ENCODE measurements around the gene PAK2. TPM values are rescaled to one million over a fixed set of nuclear protein-coding genes. Genes with fewer than 3 reads are reported as not detected.

The PAK2 gene
- total and polyA plus RNA-seq, 2 of the 4 experiments (the other 2 are of a cell fraction), result 31.8 to 36.0 TPM

DNA sequence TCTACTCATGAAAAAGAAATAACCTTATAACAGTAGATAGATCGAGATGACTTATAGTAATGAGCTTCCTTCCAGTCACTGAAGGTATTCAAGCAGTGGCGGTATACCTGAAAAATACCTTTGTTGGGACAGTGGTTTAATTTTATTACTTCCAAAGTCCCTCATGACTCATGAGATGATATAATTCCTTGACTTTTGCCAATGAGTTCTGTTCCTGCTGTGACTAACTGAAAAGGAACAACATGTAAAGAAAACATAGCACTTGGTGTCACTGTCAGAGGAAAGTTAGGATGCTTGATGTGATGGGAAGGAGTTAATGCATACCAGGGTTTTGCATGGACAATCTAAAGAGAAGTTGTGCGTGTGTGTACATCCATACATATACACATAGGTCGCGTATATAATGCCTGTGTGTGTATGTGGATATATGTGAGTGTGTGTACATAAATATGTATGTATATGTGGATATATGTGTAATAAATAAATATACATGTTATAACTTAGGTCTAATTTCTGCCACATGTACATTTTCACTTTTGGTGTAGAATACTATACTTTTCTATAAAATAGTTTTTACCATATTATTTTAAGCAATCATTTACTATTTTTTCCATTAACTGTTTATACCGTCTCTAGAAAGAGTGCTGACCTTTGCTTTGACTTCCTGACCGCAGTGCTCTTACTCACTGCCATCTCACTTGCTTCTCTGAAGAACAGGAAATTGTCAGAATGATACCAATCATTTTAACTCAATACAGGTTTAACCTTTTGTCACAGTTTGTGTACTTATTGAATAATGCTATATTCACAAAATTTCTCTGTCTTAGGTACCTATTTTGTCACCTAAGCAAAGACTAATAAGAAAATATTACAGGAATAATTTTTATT, 12.6 kb upstream of the PAK2 start:
- Histone ChIP-seq H2AFZ (replicated peaks; ENCODE audit: low read length, poor library complexity) (no peak overlapping the region), H3K9ac (ENCODE audit: low read depth, low read length) (no peak overlapping the region), H3K36me3 (ENCODE audit: control insufficient read depth, insufficient read depth, low read length) (no peaks in the 10 kb centered on the region), H3K4me2 (ENCODE audit: low read depth, low read length) (no peak overlapping the region), H2BK20ac (ENCODE audit: low read depth, low read length) (no peak overlapping the region), H3K9me3 (ENCODE audit: control insufficient read depth, insufficient read depth, low read length) (no peaks in the 10 kb centered on the region), H4K91ac (ENCODE audit: insufficient read depth, low read depth, low read length) (no peak overlapping the region), H4K20me1 (ENCODE audit: insufficient read depth, low read length) (no peaks in the 10 kb centered on the region; the same call in 1 of the 2 replicates), H3K56ac (ENCODE audit: extremely low read depth, insufficient read depth, low read length) (no peak overlapping the region), H3K18ac (ENCODE audit: low read depth, low read length) (no peak overlapping the region), H3K23ac (ENCODE audit: low read depth, low read length) (no peak overlapping the region), H2BK120ac (ENCODE audit: low read depth, low read length) (no peak overlapping the region), H3K4me3 (ENCODE audit: insufficient read depth, low read depth, low read length) (no peak overlapping the region), H2AK9ac (replicated peaks; ENCODE audit: low read depth, low read length, poor library complexity) (no peak overlapping the region), H2AK5ac (ENCODE audit: low read depth, low read length) (no peak overlapping the region), H4K8ac (ENCODE audit: low read depth in 2 of 2, low read length in 2 of 2) (no peak overlapping the region), H3K14ac (replicated peaks; ENCODE audit: low read depth, low read length) (no peak overlapping the region), H2BK5ac (ENCODE audit: low read depth, low read length, poor library complexity, severe bottlenecking) (no peak overlapping the region), H3K79me1 (ENCODE audit: low read depth in 1 of 2, low read length in 2 of 2) (no peaks in the 10 kb centered on the region; a peak in 1 of 4 replicates), H3K4ac (ENCODE audit: low read depth, low read length) (no peak overlapping the region), H2BK15ac (ENCODE audit: low read depth, low read length) (no peak overlapping the region), H3K27ac (ENCODE audit: insufficient read depth, low read length) (no peak overlapping the region), H3K4me1 (ENCODE audit: control insufficient read depth, insufficient read depth, low read length) (no peaks in the 10 kb centered on the region), H3K27me3 (ENCODE audit: control insufficient read depth, insufficient read depth, low read length) (no peaks in the 10 kb centered on the region), H4K5ac (ENCODE audit: low read depth, low read length) (no peak overlapping the region), H3K9me1 (ENCODE audit: insufficient read depth, low read length) (no peaks in the 10 kb centered on the region)
- dilution Hi-C loops (cut with HindIII; ENCODE audit: low sequenced_read_pairs, unreplicated experiment), result no loop called here
- CTCF ChIA-PET, result no interaction called here
- ATAC-seq (ENCODE audit: low read depth), result peak; percentile 40; the same call in 1 of the 2 replicates
- BruUV-seq (replicated peaks), result no TSS peak
- POLR2A ChIA-PET (ENCODE audit: unreplicated experiment), result no interaction called here
- no peak for TF ChIP-seq MAZ (IDR thresholded peaks at IDR 0.05; ENCODE audit: borderline replicate concordance, low read depth, low read length)
- no peak for TF ChIP-seq MXI1 (IDR thresholded peaks at IDR 0.05; ENCODE audit: borderline replicate concordance, low read depth, low read length)
- TF ChIP-seq RFX5 (IDR thresholded peaks at IDR 0.05; ENCODE audit: low read depth, low read length), result no peak
- TF ChIP-seq POLR2A (IDR thresholded peaks at IDR 0.05; ENCODE audit: low read depth, low read length), result no peak
- no peak for TF ChIP-seq SMC3 (IDR thresholded peaks at IDR 0.05; ENCODE audit: low read depth, low read length)
- no peak for TF ChIP-seq RAD21 (IDR thresholded peaks at IDR 0.05; ENCODE audit: low read length)
- TF ChIP-seq FOS (IDR thresholded peaks at IDR 0.05; ENCODE audit: low read depth, low read length), result no peak
- no peak for TF ChIP-seq NFE2L2 (IDR thresholded peaks at IDR 0.05; ENCODE audit: low read depth, low read length)
- DNase-seq, result peak; percentile 46
- in situ Hi-C loops (cut with MboI; ENCODE audit: low sequenced_read_pairs), result no loop called here
- intact Hi-C loops (cut with micrococcal nuclease), result no loop called here
- WGBS, 2 experiments (ENCODE audit: extremely low coverage in 2 of 2, insufficient read length in 1 of 2), result no CpG with 5 or more reads among the region's 7 CpGs
